ENCODE results near the gene MAMDC4. TPM values are rescaled to one million over a fixed set of nuclear protein-coding genes. Genes with fewer than 3 reads are reported as not detected.

MAMDC4 gene
- total RNA-seq, 2 experiments from 2014 or later, result 16.6 to 18.0 TPM

GRCh38 chr9:136853596-136854112 is 1.5 kb downstream of the MAMDC4 start:
- H3K9me3 Mint-ChIP-seq, result no peaks in the 10 kb centered on the region
- no peaks in the 10 kb centered on the region for H3K27me3 Mint-ChIP-seq
- no peak for DNase-seq
- POLR2A ChIA-PET, result interaction anchor here (1.1 kb wide), 1 partner anchor 28 kb away, joined by 3 read pairs; no protein-coding TSS in a partner anchor
- H3K4me3 Mint-ChIP-seq, result no peak overlapping the region
- peaks cover 1% of the 10 kb centered on the region for H3K4me1 Mint-ChIP-seq
- ATAC-seq (ENCODE audit: low read depth), result no peak
- no peaks in the 10 kb centered on the region for H3K36me3 Mint-ChIP-seq
- no peak overlapping the region for H3K27ac Mint-ChIP-seq

GRCh38 chr9:136854113-136854841 is 2.1 kb downstream of the MAMDC4 start:
- Mint-ChIP-seq H3K9me3 (no peaks in the 10 kb centered on the region), H3K4me1 (peaks cover 1% of the 10 kb centered on the region), H3K27ac (no peak overlapping the region), H3K36me3 (no peaks in the 10 kb centered on the region), H3K4me3 (no peak overlapping the region), H3K27me3 (no peaks in the 10 kb centered on the region)
- ATAC-seq (ENCODE audit: low read depth) (no peak), DNase-seq (no peak)
- POLR2A ChIA-PET, result interaction anchor here (1.1 kb wide), 2 partner anchors 10 to 28 kb away, joined by 3 read pairs; no protein-coding TSS in a partner anchor

GRCh38 chr9:136854842-136855460 is 2.8 kb downstream of the MAMDC4 start:
- H3K9me3 Mint-ChIP-seq, result no peaks in the 10 kb centered on the region
- ATAC-seq (ENCODE audit: low read depth) (no peak), DNase-seq (no peak)
- H3K4me3 Mint-ChIP-seq, result no peak overlapping the region
- POLR2A ChIA-PET, result interaction anchor here (1.1 kb wide), 1 partner anchor 9 kb away, joined by 3 read pairs; no protein-coding TSS in a partner anchor
- H3K27ac Mint-ChIP-seq, result no peak overlapping the region
- no peaks in the 10 kb centered on the region for H3K27me3 Mint-ChIP-seq
- H3K36me3 Mint-ChIP-seq, result no peaks in the 10 kb centered on the region
- no peaks in the 10 kb centered on the region for H3K4me1 Mint-ChIP-seq

- Mint-ChIP-seq H3K27me3 (no peaks in the 10 kb centered on the region), H3K4me3 (no peak overlapping the region), H3K9me3 (no peaks in the 10 kb centered on the region), H3K27ac (no peak overlapping the region), H3K36me3 (no peaks in the 10 kb centered on the region), H3K4me1 (no peaks in the 10 kb centered on the region)
- no peak for ATAC-seq (ENCODE audit: low read depth)
- POLR2A ChIA-PET, result interaction anchor here (1.1 kb wide), 1 partner anchor 8 kb away, joined by 3 read pairs; no protein-coding TSS in a partner anchor
- DNase-seq, result no peak
Measured at GRCh38 chr9:136855461-136856078, 3.4 kb downstream of the MAMDC4 start.

- no peak overlapping the region for H3K4me3 Mint-ChIP-seq
- no peak for ATAC-seq (ENCODE audit: low read depth)
- H3K4me1 Mint-ChIP-seq, result no peaks in the 10 kb centered on the region
- DNase-seq, result no peak
- no peaks in the 10 kb centered on the region for H3K27me3 Mint-ChIP-seq
- H3K9me3 Mint-ChIP-seq, result no peaks in the 10 kb centered on the region
- H3K27ac Mint-ChIP-seq, result no peak overlapping the region
- POLR2A ChIA-PET, result no interaction called here
- no peaks in the 10 kb centered on the region for H3K36me3 Mint-ChIP-seq
Measured at GRCh38 chr9:136856079-136856476, 3.9 kb downstream of the MAMDC4 start.

GRCh38 chr9:136856541-136857141 is 4.5 kb downstream of the MAMDC4 start:
- Mint-ChIP-seq H3K4me1 (no peaks in the 10 kb centered on the region), H3K36me3 (no peaks in the 10 kb centered on the region), H3K9me3 (no peaks in the 10 kb centered on the region), H3K4me3 (no peak overlapping the region), H3K27me3 (no peaks in the 10 kb centered on the region), H3K27ac (no peak overlapping the region)
- DNase-seq (no peak), ATAC-seq (ENCODE audit: low read depth) (no peak)
- POLR2A ChIA-PET, result no interaction called here

GRCh38 chr9:136857166-136857565 is 5.0 kb downstream of the MAMDC4 start:
- Mint-ChIP-seq H3K4me3 (no peak overlapping the region), H3K27me3 (no peaks in the 10 kb centered on the region), H3K36me3 (peaks cover 1% of the 10 kb centered on the region), H3K4me1 (no peaks in the 10 kb centered on the region), H3K9me3 (no peaks in the 10 kb centered on the region), H3K27ac (no peak overlapping the region)
- ATAC-seq (ENCODE audit: low read depth) (no peak), DNase-seq (no peak)
- POLR2A ChIA-PET, result no interaction called here

- POLR2A ChIA-PET, result no interaction called here
- H3K4me3 Mint-ChIP-seq, result no peak overlapping the region
- no peak overlapping the region for H3K27ac Mint-ChIP-seq
- no peaks in the 10 kb centered on the region for H3K9me3 Mint-ChIP-seq
- H3K27me3 Mint-ChIP-seq, result no peaks in the 10 kb centered on the region
- ATAC-seq (ENCODE audit: low read depth) (no peak), DNase-seq (no peak)
- peaks cover 1% of the 10 kb centered on the region for H3K36me3 Mint-ChIP-seq
- H3K4me1 Mint-ChIP-seq, result no peaks in the 10 kb centered on the region
Measured at GRCh38 chr9:136857581-136858412, 5.7 kb downstream of the MAMDC4 start.

- H3K27me3 Mint-ChIP-seq, result no peaks in the 10 kb centered on the region
- no peak for DNase-seq
- H3K9me3 Mint-ChIP-seq, result no peaks in the 10 kb centered on the region
- H3K4me3 Mint-ChIP-seq, result no peak overlapping the region
- H3K4me1 Mint-ChIP-seq, result no peaks in the 10 kb centered on the region
- ATAC-seq (ENCODE audit: low read depth), result no peak
- H3K36me3 Mint-ChIP-seq, result peaks cover 3% of the 10 kb centered on the region
- no peak overlapping the region for H3K27ac Mint-ChIP-seq
- POLR2A ChIA-PET, result no interaction called here
Measured at GRCh38 chr9:136858452-136858843, 6.3 kb downstream of the MAMDC4 start.

GRCh38 chr9:136858844-136859757 is 7.0 kb downstream of the MAMDC4 start:
- ATAC-seq (ENCODE audit: low read depth), result no peak

GRCh38 chr9:136860529-136860928 is 8.4 kb downstream of the MAMDC4 start:
- POLR2A ChIA-PET, result interaction anchor here (1.0 to 1.4 kb wide), 4 partner anchors 18 to 22 kb away, joined by 3 to 5 read pairs (median 3); partner anchors contain the start of gene AJM1
- no peaks in the 10 kb centered on the region for H3K9me3 Mint-ChIP-seq
- no peak overlapping the region for H3K27ac Mint-ChIP-seq

More at GRCh38 chr9:136858844-136859757, 7.0 kb downstream of the MAMDC4 start:
- POLR2A ChIA-PET, result no interaction called here
- peaks cover 4% of the 10 kb centered on the region for H3K4me1 Mint-ChIP-seq
- no peak for DNase-seq
- H3K27me3 Mint-ChIP-seq, result no peaks in the 10 kb centered on the region
- no peak overlapping the region for H3K27ac Mint-ChIP-seq
- no peaks in the 10 kb centered on the region for H3K9me3 Mint-ChIP-seq
- peaks cover 3% of the 10 kb centered on the region for H3K36me3 Mint-ChIP-seq
- H3K4me3 Mint-ChIP-seq, result no peak overlapping the region

More at GRCh38 chr9:136860529-136860928, 8.4 kb downstream of the MAMDC4 start:
- DNase-seq (no peak), ATAC-seq (ENCODE audit: low read depth) (no peak)
- no peaks in the 10 kb centered on the region for H3K27me3 Mint-ChIP-seq
- H3K36me3 Mint-ChIP-seq, result peaks cover 3% of the 10 kb centered on the region
- no peak overlapping the region for H3K4me3 Mint-ChIP-seq
- peaks cover 12% of the 10 kb centered on the region for H3K4me1 Mint-ChIP-seq

Data from activated naive CD8-positive, alpha-beta T cell treated with anti-CD3 and anti-CD28 coated beads, Interleukin-2, amount 10 ng/mL, durations not matched to agents 7 days and 5 days (primary cell).